RPMI8226 (cell line): ENCODE data around the gene RBP2.

ENCODE experiments used
- DNase-seq: peaks from one replicate; pipeline ENCODE4 v3.0.0-alpha.2; 2015

Gene RBP2

GRCh38 chr3:139476348-139476747 is at the start of gene RBP2:
TSS of gene RBP2 (minus strand) at chr3:139476516. CDS start at chr3:139476459, 57 bp downstream.
- DNase-seq, result no peak

DNA sequence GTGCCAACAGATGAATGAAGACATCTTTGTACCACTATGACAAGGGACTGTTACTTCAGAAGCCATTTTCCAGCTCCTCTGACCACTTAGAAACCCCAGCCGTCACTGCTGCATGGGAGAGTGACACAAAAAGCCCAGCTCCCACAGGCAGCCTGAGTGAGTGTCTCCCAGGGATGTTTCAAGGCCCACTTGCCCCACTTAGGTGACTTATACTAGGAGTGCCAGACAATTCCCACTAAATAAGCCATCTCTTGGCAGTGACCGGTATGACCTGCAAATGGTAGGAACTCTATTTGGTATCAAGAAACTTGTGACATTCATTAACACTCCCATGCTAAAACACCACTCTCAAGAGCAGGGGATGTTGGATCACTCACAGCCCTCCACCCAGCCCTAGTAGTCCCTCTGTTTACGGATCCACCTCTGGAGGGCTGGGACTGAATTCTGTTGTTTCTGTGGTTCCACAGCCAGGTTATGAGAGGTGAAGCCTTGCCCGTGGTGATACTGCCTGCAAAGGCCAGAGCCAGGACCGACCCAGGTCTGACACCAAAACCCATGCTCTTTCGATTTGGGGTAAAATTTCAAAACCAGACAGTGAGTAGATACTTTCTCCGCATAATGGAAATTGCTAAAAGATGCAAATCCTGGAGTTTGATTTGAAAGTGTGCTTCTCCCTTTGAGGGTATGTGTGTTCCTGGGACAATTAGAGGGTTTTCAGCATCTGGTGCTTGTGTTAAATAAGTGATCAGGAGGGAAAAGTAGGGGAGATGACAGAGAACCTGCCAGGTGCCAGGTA is 48.7 kb upstream of the RBP2 start:
- DNase-seq, result no peak

GRCh38 chr3:139523718-139524117 is 47.4 kb upstream of the RBP2 start:
- DNase-seq, result no peak

DNA sequence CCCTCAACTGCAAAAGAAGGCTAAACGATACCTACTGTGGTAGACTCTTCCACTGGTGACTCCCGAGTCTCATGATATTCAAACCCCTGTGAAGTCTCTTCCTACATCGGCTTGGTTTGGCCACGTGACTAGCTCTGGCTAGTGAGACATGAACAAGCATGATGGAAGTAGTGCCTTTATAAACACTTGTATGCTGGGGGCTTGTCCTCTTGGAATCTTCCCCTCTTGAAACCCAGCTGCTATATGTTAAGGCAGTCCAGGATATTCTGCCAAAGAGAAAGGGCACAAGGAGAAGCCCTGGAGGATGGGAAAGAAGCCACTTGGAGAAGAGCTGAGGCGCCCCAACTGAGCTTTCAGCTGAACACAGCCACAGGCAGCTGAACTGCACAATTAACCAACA is 46.9 kb upstream of the RBP2 start:
- no peak for DNase-seq

DNA sequence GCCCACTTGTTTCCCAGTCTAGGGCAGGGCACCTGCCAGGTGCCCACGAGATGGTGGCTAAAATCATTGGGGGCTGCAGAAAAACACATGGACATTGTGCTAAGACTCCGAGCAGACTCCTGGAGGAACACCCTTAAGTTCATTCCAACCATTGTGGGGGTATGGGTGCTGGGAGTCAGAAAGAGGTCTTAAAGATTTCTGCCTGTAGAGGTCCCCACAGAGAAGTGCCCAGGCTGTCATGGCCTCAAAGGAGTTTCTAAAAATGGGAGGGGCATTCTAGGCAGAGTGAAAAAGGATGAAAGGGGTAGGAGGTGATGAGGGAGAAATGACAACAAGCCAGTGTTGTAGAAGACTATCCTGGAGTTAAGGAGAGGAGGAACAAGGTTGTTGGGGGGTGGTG is 46.1 kb upstream of the RBP2 start:
- DNase-seq, result no peak

- no peak for DNase-seq
These were observed 45.5 kb upstream of the RBP2 start for GRCh38 chr3:139521816-139522215.

DNA sequence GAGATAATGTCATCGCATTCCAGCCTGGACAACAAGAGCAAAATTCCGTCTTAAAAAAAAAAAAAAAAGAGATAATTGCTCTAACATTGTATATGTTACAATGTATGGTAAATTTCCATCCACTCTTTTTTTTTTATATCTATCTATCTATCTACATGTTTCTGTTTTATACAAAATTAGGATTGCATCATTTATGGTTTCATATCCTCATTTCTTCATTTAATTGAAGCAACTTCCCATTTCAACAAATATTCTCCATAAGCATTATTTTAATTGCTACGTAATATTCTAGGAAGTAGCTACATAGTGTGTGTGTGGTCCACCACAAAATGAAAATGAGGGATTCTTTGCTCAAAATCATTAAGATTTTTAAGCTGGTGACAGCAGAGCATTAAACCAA is 44.8 kb upstream of the RBP2 start:
- DNase-seq, result no peak

DNA sequence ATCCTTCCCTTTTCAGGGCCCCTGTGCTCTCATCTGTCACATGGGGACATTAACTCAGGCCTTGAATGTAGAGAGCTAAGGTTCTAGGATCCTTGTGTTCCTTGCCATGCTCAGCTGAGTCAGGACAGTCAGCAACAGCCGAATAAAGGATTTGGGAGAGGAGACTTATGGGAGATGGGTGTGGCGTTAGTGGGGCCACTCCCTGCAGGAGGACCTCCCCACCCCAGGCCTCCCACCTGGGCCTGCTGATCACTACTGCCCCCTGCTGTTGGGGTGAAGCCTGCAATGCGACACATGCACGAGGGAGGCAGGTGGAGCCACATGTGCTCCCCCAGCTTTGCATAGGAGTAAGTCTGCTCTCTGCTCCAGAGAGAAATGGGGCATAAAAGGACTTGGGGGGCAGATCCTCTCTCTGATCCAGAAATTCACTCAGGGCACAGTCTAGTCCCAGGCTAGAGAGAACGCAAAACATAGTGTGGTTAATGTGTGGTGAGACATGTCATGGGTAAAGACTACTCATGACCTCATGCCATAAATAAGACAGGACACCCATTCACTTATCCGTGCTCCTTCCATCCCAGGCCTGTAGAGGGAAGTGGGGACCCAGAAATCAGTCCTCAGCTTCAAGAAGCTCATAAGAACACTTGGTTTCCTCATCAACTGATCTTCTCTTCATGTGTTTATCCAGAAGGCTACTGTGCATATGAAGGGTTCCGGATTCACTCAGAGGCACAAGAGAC is 43.9 kb upstream of the RBP2 start:
- DNase-seq, result no peak

DNA sequence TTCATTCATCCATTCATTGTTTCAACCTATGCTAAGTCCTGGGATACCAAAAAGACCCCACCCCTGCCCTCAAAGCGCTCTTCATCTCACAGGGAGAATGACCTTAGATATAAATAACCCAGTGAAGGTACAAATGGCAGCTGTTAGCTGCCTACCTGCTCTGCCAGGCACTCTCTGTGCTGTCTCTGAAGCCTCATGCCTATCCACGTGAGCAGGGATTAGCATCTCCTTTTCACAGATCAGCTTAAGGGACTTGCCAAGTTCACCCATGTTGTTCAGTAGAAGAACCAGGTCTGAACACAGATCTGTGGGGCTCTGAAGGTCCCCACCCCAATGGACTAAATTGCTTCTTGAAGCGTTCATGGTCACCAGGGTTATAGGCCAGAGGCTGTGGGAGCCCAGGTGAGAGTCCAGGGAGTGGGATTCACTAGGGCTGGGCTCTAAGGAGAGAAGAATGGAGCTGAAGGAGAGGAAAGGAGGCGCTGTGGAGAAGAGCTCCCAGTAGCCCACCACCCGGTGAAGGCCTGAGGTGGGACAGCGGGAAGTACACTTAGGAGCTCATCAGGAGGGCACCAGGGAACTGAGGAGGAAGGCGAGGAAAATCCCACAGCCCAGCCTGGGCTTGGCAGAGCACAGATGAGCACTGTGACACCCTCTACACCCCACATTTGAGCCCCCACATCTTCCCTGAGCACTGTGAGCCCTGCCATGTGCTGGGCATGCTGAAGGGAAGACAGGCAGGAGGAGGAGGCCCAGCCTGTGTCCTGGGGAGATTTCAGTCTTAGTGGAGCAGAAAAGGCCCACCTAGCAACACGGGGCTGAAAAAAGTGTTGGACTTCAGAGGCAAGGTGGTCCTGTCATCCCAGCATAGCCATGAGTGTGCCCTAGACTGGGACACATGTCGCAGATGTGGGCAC is 42.9 kb upstream of the RBP2 start:
- no peak for DNase-seq

DNA sequence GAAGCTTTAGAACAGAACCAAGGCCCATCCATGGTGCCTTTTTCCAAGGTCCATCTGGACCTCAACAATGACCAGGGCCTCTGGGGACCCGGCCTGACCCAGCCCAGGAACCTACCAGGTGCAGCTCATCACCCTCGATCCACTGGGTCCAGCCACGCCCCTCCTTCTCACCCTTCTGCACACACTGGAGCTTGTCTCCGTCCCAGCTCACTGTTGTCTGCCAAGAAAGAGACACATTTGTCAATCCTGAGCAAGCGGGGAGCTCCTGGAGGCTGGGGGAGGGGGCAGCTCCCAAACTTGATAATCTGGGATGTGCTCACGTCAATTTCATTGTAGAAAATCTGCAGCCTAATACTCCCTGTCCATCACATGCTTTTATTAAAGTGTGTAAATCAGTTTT is 42.0 kb upstream of the RBP2 start:
- no peak for DNase-seq

DNA sequence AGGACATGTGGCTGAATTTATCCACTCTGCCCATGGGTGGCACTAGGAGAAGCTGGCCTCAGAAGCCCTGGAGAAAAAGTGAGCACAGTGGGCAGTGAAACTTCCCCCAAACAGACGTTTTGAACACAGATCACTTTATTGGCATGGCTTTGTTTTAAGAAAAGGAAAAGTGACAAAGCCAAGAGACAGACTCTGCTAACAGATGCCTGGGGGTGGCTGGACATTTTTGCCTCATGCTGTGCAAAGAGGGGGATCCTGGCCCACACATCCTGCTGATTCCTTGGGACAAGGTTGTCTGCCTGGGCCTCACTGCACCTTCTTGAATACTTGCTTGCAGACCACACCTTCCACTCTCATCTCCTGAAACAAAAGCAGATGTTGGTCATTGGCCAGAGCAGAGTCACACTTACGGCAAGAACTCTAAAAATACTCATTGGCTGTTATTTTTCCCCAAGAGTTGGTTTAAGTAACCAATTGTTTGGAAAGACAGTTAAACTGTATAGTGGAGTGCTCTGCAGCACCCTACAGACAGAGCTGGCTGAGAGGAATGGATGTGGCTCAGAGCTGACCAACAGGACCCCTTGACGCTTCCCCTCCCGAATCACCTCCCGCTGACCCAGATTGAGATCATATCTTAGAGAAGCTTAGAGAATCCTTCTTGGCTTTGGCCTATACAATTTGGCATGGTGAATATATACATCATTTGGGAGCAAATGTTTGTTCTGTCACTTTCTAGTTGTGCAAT is 41.2 kb upstream of the RBP2 start:
- no peak for DNase-seq

GRCh38 chr3:139514741-139515140 is 38.4 kb upstream of the RBP2 start:
- no peak for DNase-seq

DNA sequence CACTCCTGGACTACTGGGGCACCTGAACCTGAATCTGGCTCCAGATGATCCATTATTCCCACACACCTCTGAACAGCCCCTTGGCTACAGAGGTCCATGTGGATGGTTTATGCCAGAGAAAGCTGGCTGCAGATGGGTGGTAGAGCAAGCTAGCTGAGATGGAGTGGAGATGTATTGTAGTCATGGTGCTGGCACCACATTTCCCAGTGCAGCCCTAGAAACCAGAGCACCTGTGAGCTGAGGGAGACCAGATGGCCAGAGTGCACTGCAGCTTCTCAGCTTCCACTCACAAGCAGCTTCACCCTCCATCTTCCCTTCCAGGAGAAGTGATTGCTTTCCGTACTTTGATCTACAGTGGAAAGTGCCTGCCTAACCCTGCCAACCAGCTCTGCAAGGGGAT is 33.3 kb upstream of the RBP2 start:
- DNase-seq, result no peak

DNA sequence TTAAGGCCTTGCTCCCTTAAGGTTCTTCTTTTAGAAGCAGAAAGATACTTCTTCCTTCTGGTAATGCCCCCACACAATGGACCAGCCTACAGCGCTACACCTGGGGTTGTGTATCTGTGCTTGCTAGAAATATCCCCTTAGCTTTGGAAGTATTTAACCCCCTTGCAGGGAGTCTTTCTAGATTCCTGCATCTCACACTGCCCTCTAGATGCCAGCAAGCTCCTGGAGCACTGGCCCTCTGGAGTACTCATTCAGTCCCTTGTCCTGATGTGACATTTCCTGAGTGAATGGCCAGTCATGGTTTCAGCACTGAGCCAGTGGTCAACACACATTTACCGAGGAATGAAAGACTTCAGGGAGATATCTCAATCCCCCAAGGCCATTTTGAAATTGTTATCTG is 30.4 kb upstream of the RBP2 start:
- DNase-seq, result no peak

- DNase-seq, result no peak
These were observed 29.6 kb upstream of the RBP2 start for GRCh38 chr3:139505829-139506386.

GRCh38 chr3:139499536-139499935 is 23.2 kb upstream of the RBP2 start:
- no peak for DNase-seq

GRCh38 chr3:139493826-139494385 is 17.6 kb upstream of the RBP2 start:
- no peak for DNase-seq

GRCh38 chr3:139491966-139492365 is 15.7 kb upstream of the RBP2 start:
- no peak for DNase-seq

DNA sequence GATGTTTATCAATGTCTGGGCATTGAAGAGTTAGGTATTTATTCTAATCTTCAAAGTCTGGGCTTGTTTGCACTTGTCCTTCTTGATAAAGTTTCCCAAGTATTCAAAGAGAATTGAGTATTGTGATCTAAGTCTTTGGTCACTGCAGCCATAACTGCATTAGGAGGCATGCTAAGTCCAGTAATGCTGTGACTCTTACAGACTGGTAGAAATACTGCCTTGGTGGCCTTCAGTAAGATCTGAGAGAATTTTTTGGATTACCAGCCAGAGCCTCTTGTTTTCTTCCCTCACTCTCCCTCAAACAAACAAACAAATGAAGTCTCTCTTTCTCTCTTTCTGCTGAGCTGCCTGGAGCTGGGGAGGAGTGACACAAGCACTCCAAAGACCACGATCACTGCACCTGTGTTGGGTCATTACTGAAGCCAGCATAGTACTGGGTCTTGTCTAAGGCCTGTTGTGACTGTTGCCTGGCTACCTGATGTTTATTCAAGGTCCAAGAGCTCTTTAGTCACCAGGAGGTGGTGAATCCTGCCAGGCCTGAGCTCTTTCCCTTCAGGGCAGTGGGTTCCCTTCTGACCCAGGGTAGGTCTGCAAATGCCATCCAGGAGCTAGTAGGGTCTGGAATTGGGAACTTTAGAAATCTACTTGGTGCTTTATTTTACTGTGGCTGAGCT is 14.8 kb upstream of the RBP2 start:
- no peak for DNase-seq

- no peak for DNase-seq
These were observed 5.9 kb upstream of the RBP2 start for GRCh38 chr3:139482206-139482605.

DNA sequence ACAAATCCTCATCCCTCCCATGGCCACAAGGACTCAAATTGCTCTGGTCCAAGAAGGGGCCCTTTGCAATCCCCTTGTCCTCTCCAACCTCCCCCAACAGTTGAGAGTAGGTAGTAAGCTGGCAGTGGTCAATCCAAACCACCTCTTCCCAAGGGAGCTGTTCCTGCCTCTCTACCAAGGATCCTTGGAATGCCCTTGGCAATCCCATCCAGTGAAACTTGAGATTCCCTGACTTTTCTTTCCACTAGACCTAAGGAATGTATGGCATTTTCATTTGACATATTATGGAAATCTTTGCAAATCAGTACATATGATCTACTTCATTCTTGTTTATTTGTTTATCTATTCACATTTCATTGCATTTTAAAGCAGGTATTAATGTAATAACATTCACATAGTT is 4.8 kb upstream of the RBP2 start:
- DNase-seq, result no peak
